ENCODE measurements around the gene PHACTR3. TPM values are rescaled to one million over a fixed set of nuclear protein-coding genes. Genes with fewer than 3 reads are reported as not detected.

PHACTR3 gene
- total RNA-seq, 1 experiment from 2014 or later = not detected

DNA sequence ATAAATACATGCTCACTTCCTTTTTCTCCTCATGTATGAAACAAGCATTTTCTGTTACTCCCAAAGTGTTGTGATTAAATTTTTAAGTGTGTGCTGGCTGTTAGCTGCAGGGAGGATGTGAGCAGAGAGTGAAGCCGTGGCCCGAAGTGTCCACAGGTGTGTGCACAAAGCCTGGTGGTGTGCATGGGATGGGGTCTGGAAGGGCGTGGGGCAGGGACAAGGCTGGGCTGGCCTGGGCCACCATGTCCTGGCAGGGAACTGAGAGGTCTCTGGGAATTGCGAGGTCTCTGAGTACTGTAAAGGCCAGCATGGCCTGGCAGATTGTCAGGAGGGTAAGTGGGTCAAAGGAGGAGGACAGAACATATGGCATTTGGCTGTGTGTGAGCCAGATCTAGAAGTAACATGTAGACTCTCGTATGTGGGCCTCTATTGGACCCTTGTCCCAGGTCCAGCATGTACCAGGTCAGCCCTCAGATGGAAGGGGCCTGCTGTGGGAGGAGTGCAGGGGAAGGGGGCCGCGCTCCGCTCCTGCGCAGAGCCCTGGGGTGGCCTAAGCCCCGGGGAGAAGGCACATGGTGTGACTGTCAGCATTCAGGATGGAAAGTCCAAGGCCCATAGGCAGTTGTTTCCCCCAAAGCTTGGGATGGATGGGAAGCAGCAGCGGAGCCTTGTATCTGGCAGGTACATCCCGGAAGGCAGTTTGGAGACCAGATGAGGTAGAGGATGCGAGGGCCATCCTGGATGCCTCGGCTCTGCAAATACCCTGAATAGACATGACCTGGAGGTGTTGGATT, 45.1 kb upstream of the PHACTR3 start:
- TF ChIP-seq, protein P1, sequence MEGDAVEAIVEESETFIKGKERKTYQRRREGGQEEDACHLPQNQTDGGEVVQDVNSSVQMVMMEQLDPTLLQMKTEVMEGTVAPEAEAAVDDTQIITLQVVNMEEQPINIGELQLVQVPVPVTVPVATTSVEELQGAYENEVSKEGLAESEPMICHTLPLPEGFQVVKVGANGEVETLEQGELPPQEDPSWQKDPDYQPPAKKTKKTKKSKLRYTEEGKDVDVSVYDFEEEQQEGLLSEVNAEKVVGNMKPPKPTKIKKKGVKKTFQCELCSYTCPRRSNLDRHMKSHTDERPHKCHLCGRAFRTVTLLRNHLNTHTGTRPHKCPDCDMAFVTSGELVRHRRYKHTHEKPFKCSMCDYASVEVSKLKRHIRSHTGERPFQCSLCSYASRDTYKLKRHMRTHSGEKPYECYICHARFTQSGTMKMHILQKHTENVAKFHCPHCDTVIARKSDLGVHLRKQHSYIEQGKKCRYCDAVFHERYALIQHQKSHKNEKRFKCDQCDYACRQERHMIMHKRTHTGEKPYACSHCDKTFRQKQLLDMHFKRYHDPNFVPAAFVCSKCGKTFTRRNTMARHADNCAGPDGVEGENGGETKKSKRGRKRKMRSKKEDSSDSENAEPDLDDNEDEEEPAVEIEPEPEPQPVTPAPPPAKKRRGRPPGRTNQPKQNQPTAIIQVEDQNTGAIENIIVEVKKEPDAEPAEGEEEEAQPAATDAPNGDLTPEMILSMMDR (conservative IDR thresholded peaks at IDR 0.05) = no peak
- Histone ChIP-seq H3K23ac (ENCODE audit: insufficient read length, low read depth, low read length) (no peak overlapping the region), H2AK5ac (ENCODE audit: insufficient read length, low read length) (no peak overlapping the region), H3K4me1 (ENCODE audit: insufficient read depth, low read length) (no peaks in the 10 kb centered on the region), H4K5ac (ENCODE audit: insufficient read length, low read depth, low read length) (no peak overlapping the region), H2BK5ac (ENCODE audit: insufficient read length, low read length) (no peak overlapping the region), H3K9ac (ENCODE audit: extremely low read depth, insufficient read length, low read length) (no peak overlapping the region), H3K4me2 (ENCODE audit: insufficient read depth, insufficient read length, low read length) (no peak overlapping the region), H3T11ph (ENCODE audit: low read length) (no peak overlapping the region), H3K23me2 (ENCODE audit: insufficient read length, low read depth, low read length, poor library complexity, severe bottlenecking) (no peaks in the 10 kb centered on the region), H3K79me2 (ENCODE audit: insufficient read depth, low read length) (no peaks in the 10 kb centered on the region), H3K79me1 (ENCODE audit: insufficient read depth, low read depth, low read length, poor library complexity, severe bottlenecking) (no peaks in the 10 kb centered on the region), H2BK12ac (ENCODE audit: insufficient read length, low read depth, low read length) (no peak overlapping the region), H3K27me3 (ENCODE audit: insufficient read depth, low read length) (no peaks in the 10 kb centered on the region), H3K9me3 (ENCODE audit: control insufficient read depth, low read depth, low read length) (no peaks in the 10 kb centered on the region), H4K91ac (ENCODE audit: insufficient read length, low read depth, low read length) (no peak overlapping the region), H2BK120ac (ENCODE audit: low read depth, low read length, poor library complexity, severe bottlenecking) (no peak overlapping the region), H4K8ac (replicated peaks; ENCODE audit: insufficient read length, low read depth, low read length) (no peak overlapping the region), H2BK20ac (ENCODE audit: low read depth, low read length, poor library complexity, severe bottlenecking) (no peak overlapping the region), H2BK15ac (ENCODE audit: low read depth, low read length) (no peak overlapping the region), H3K56ac (ENCODE audit: insufficient read length, low read depth, low read length) (no peak overlapping the region), H3K27ac (ENCODE audit: insufficient read length, low read depth, low read length) (no peak overlapping the region), H3K18ac (ENCODE audit: insufficient read length, low read depth, low read length) (no peak overlapping the region), H4K20me1 (ENCODE audit: control insufficient read depth, insufficient read depth, insufficient read length) (no peaks in the 10 kb centered on the region), H3K14ac (ENCODE audit: insufficient read depth, low read length) (no peak overlapping the region; the same call in 1 of the 2 replicates), H2AFZ (ENCODE audit: low read length) (no peak overlapping the region), H3K4ac (ENCODE audit: low read depth, low read length) (no peak overlapping the region)
- Mint-ChIP-seq H3K27ac (no peak overlapping the region), H3K27me3 (ENCODE audit: low read depth) (peaks cover 17% of the 10 kb centered on the region), H3K4me1 (peaks cover 3 to 10% of the 10 kb centered on the region in 2 experiments; a peak in 2 of 4 replicates), H3K9me3 (peaks cover 0 to 58% of the 10 kb centered on the region in 2 experiments; a peak in 3 of 5 replicates), H3K36me3 (ENCODE audit: insufficient read depth in 1 of 3, low read depth in 3 of 3) (peaks cover 0 to 4% (median 0%) of the 10 kb centered on the region in 3 experiments; a peak in 2 of 7 replicates), H3K4me3 (no peak overlapping the region; a peak in 1 of 5 replicates)
- DNase-seq = no peak
- no CpG with 5 or more reads among the region's 14 CpGs for WGBS (ENCODE audit: extremely low coverage, insufficient read length, low lambda C conversion rate)

All from H9 (cell line).